HCT116 (cell line): ENCODE data around the gene DEFB112. TPM values are rescaled to one million over a fixed set of nuclear protein-coding genes. Genes with fewer than 3 reads are reported as not detected.

Source experiments
- ATAC-seq: fragments of 200-7000 bp; cut with Tn5 transposase; 2 replicates; pipeline ENCODE4 v1.9.1; 2020; ENCODE audit warnings: mild to moderate bottlenecking, moderate library complexity
- BruUV-seq: library from RNA; stranded (reverse); fragments of 400-500 nt; replicated peaks from 2 replicates; lab custom pipeline; 2021; lab: Mats Ljungman, UMichigan
- CTCF ChIA-PET: fragments of 300-600 bp; sonication (Branson Sonifier 250); formaldehyde crosslinking; loops from one replicate; lab custom pipeline; 2021; ENCODE audit warnings: antibody characterized with exemption; lab: Charles Lee
- POLR2A ChIA-PET: fragments of 300-600, 350-600 bp; sonication (Branson Sonifier 250); formaldehyde crosslinking; loops from one replicate; lab custom pipeline; 2021; ENCODE audit warnings: antibody characterized with exemption; lab: Charles Lee
- RAD21 ChIA-PET, 2 experiments: fragments of 300-600 bp; sonication (Branson Sonifier 250); formaldehyde crosslinking; loops; one replicate each; lab custom pipeline; 2023; ENCODE audit warnings: low total read pairs in 2 of 2; ENCODE audit not compliant: uncharacterized antibody in 2 of 2, unreplicated experiment in 2 of 2, low non-redundant PET in 1 of 2; lab: Charles Lee
- DNase-seq: peaks from one replicate; pipeline ENCODE4 v3.0.0-alpha.2; 2010; ENCODE audit warnings: low read depth, low spot score
- H2AFZ ChIP-seq: fragments of 200-600 bp; shearing (Covaris generic), sonication (generic); 2 replicates; pipeline ENCODE4 v1.6.1; 2017; ENCODE audit warnings: low read depth, mixed run types, mixed read lengths, antibody characterized with exemption, low read length; ENCODE audit not compliant: poor library complexity, severe bottlenecking
- H3K27ac ChIP-seq: 2 replicates; pipeline ENCODE4 v1.5.1; 2012; ENCODE audit warnings: low read depth, low read length
- H3K27me3 ChIP-seq: fragments of 200-600 bp; sonication (generic); 2 replicates; pipeline ENCODE4 v1.6.1; 2016; ENCODE audit warnings: mixed run types, low read length, mixed read lengths; ENCODE audit not compliant: insufficient read depth
- H3K36me3 ChIP-seq, 2 experiments: fragments of 200-500 bp in 1 of 2; fragments of 200-600 bp in 1 of 2; sonication (Bioruptor generic) in 1 of 2; sonication (generic) in 1 of 2; 2 replicates each; pipeline versions ENCODE4 v1.5.1 to v1.6.1; 2014 to 2016; ENCODE audit warnings: low read length in 2 of 2, inconsistent platforms in 1 of 2, mixed read lengths in 1 of 2, mixed run types in 1 of 2; ENCODE audit not compliant: insufficient read depth in 2 of 2, control insufficient read depth in 1 of 2
- H3K4me1 ChIP-seq, 2 experiments: fragments of 200-600 bp in 1 of 2; sonication (generic) in 1 of 2; 2 replicates each; pipeline versions ENCODE4 v1.5.1 to v1.6.1; 2012 to 2017; ENCODE audit warnings: low read length in 2 of 2, inconsistent platforms in 1 of 2, mild to moderate bottlenecking in 1 of 2, mixed read lengths in 1 of 2, mixed run types in 1 of 2, moderate library complexity in 1 of 2; ENCODE audit not compliant: insufficient read depth in 2 of 2, control insufficient read depth in 1 of 2
- H3K4me2 ChIP-seq: fragments of 200-600 bp; sonication (generic); 2 replicates; pipeline ENCODE4 v1.6.1; 2017; ENCODE audit warnings: mixed run types, low read length, mixed read lengths
- H3K4me3 ChIP-seq, 2 experiments: fragments of 200-600 bp in 1 of 2; sonication (generic) in 1 of 2; replicated peaks in 1 of 2; 2 replicates each; pipeline ENCODE4 v1.5.1; 2011 to 2016; ENCODE audit warnings: low read length in 2 of 2, control low read depth in 1 of 2, low read depth in 1 of 2, mild to moderate bottlenecking in 1 of 2, mixed read lengths in 1 of 2, mixed run types in 1 of 2
- H3K79me2 ChIP-seq: fragments of 200-600 bp; sonication (generic); 2 replicates; pipeline ENCODE4 v1.6.1; 2017; ENCODE audit warnings: mild to moderate bottlenecking, mixed run types, low read length, moderate library complexity, mixed read lengths; ENCODE audit not compliant: insufficient read depth
- H3K9ac ChIP-seq: fragments of 200-600 bp; sonication (generic); 2 replicates; pipeline ENCODE4 v1.6.1; 2016; ENCODE audit warnings: low read length, mixed read lengths
- H3K9me2 ChIP-seq: fragments of 200-600 bp; sonication (generic), shearing (Covaris generic); 2 replicates; pipeline ENCODE4 v1.6.1; 2017; ENCODE audit warnings: mixed run types, mild to moderate bottlenecking, moderate library complexity; ENCODE audit not compliant: insufficient read depth
- H3K9me3 ChIP-seq, 2 experiments: fragments of 200-500 bp in 1 of 2; fragments of 200-600 bp in 1 of 2; sonication (Bioruptor generic) in 1 of 2; sonication (generic) in 1 of 2; 2 replicates each; pipeline ENCODE4 v1.6.1; 2014 to 2017; ENCODE audit warnings: low read length in 2 of 2, mixed read lengths in 2 of 2, inconsistent platforms in 1 of 2, low read depth in 1 of 2, mild to moderate bottlenecking in 1 of 2, mixed run types in 1 of 2, moderate library complexity in 1 of 2; ENCODE audit not compliant: control insufficient read depth in 1 of 2, insufficient read depth in 1 of 2
- H4K20me1 ChIP-seq: fragments of 200-600 bp; sonication (generic), shearing (Covaris generic); 2 replicates; pipeline ENCODE4 v1.6.1; 2017; ENCODE audit warnings: mixed run types, mild to moderate bottlenecking, moderate library complexity; ENCODE audit not compliant: insufficient read depth
- CBX3 ChIP-seq: IDR thresholded peaks from 2 replicates; pipeline ENCODE4 v1.6.1; 2012; ENCODE audit warnings: low read depth
- EZH2 ChIP-seq: fragments of 200-600 bp; sonication (generic); IDR thresholded peaks from 2 replicates; pipeline ENCODE4 v1.6.1; 2017; ENCODE audit warnings: antibody characterized with exemption, mixed run types
- FOSL1 ChIP-seq: IDR thresholded peaks from 2 replicates; pipeline ENCODE4 v1.6.1; 2012; ENCODE audit warnings: low read depth
- SP1 ChIP-seq: IDR thresholded peaks from 2 replicates; pipeline ENCODE4 v1.6.1; 2012; ENCODE audit warnings: low read depth
- YY1 ChIP-seq: IDR thresholded peaks from 2 replicates; pipeline ENCODE4 v1.6.1; 2011; ENCODE audit warnings: low read length, low read depth, moderate library complexity, mild to moderate bottlenecking; ENCODE audit not compliant: insufficient replicate concordance; ENCODE audit errors: extremely low read depth
- intact Hi-C: fragments of 100-400 bp; cut with micrococcal nuclease; formaldehyde crosslinking; loops from 2 replicates; pipeline ENCODE4 v1.10.0; 2022
- total RNA-seq: library from RNA; stranded (reverse); gene quantifications from one replicate; pipeline ENCODE4 v1.2.1, GENCODE V29; 2021; ENCODE audit not compliant: unreplicated experiment
- TF ChIP-seq, protein P1 (sequence below): IDR thresholded peaks from 2 replicates; pipeline ENCODE4 v1.6.1; 2012; ENCODE audit warnings: low read depth
- TF ChIP-seq, protein P2 (sequence below): IDR thresholded peaks from 2 replicates; pipeline ENCODE4 v1.6.1; 2012
- TF ChIP-seq, protein P3 (sequence below): IDR thresholded peaks from 2 replicates; pipeline ENCODE4 v1.6.1; 2012

The DEFB112 gene
- total RNA-seq, 1 experiment from 2014 or later, result not detected

DNA sequence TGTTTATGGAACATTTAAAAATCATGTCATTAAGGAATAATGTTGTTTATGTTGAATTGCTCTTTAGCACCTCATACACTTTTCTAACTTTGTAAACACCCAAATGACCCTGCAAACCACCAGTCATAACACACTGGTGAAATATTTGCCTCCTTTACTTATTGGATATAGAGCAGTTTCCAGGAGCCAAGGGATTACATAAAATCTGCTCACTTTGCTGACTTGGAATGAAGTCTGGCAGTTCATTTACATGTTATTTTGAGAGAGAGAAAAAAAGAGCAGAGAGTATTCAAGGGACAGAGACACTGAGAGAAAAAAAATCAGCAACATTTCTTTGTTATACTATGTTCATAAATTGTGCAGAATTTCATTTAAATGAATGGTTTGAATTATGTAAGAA, 46.6 kb upstream of the DEFB112 start:
- BruUV-seq, result no TSS peak
- H3K9ac ChIP-seq, result no peak overlapping the region
- ATAC-seq, result no peak
- H3K36me3 ChIP-seq, result no peaks in the 10 kb centered on the region
- H2AFZ ChIP-seq, result no peak overlapping the region
- RAD21 ChIA-PET, result no interaction called here
- POLR2A ChIA-PET, result no interaction called here
- H3K27ac ChIP-seq, result no peak overlapping the region
- no peaks in the 10 kb centered on the region for H4K20me1 ChIP-seq
- no peak overlapping the region for H3K4me2 ChIP-seq
- no peak overlapping the region for H3K4me3 ChIP-seq
- DNase-seq, result no peak
- no peaks in the 10 kb centered on the region for H3K4me1 ChIP-seq
- CTCF ChIA-PET, result no interaction called here
- TF ChIP-seq CBX3 (no peak), YY1 (no peak)
- TF ChIP-seq, protein P1, sequence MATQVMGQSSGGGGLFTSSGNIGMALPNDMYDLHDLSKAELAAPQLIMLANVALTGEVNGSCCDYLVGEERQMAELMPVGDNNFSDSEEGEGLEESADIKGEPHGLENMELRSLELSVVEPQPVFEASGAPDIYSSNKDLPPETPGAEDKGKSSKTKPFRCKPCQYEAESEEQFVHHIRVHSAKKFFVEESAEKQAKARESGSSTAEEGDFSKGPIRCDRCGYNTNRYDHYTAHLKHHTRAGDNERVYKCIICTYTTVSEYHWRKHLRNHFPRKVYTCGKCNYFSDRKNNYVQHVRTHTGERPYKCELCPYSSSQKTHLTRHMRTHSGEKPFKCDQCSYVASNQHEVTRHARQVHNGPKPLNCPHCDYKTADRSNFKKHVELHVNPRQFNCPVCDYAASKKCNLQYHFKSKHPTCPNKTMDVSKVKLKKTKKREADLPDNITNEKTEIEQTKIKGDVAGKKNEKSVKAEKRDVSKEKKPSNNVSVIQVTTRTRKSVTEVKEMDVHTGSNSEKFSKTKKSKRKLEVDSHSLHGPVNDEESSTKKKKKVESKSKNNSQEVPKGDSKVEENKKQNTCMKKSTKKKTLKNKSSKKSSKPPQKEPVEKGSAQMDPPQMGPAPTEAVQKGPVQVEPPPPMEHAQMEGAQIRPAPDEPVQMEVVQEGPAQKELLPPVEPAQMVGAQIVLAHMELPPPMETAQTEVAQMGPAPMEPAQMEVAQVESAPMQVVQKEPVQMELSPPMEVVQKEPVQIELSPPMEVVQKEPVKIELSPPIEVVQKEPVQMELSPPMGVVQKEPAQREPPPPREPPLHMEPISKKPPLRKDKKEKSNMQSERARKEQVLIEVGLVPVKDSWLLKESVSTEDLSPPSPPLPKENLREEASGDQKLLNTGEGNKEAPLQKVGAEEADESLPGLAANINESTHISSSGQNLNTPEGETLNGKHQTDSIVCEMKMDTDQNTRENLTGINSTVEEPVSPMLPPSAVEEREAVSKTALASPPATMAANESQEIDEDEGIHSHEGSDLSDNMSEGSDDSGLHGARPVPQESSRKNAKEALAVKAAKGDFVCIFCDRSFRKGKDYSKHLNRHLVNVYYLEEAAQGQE, result no peak
- TF ChIP-seq, protein P2, sequence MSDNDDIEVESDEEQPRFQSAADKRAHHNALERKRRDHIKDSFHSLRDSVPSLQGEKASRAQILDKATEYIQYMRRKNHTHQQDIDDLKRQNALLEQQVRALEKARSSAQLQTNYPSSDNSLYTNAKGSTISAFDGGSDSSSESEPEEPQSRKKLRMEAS, result no peak
- TF ChIP-seq, protein P3, sequence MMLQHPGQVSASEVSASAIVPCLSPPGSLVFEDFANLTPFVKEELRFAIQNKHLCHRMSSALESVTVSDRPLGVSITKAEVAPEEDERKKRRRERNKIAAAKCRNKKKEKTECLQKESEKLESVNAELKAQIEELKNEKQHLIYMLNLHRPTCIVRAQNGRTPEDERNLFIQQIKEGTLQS, result no peak
- intact Hi-C loops, result no loop called here
- no peaks in the 10 kb centered on the region for H3K79me2 ChIP-seq
- H3K9me2 ChIP-seq, result no peaks in the 10 kb centered on the region
- H3K27me3 ChIP-seq, result no peaks in the 10 kb centered on the region
- no peaks in the 10 kb centered on the region for H3K9me3 ChIP-seq

DNA sequence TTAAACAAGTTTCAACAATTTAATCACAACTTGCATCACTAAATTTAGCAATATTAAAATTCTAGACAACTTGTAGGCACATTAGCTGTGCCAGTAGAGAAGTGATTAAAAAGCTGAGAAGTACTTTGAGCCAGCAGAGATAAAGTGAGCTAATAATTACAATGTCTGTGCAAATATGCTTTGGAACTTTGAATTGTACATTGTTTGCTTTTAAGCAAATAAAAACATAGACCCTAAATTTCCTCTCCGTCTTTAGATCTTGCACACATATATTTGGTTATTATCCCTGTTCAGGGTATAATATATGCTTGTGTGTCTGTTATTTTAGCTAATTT, 44.2 kb upstream of the DEFB112 start:
- DNase-seq (no peak), ATAC-seq (no peak)
- Histone ChIP-seq H3K36me3 (no peaks in the 10 kb centered on the region), H3K9me3 (no peaks in the 10 kb centered on the region), H3K27ac (no peak overlapping the region), H3K79me2 (no peaks in the 10 kb centered on the region), H3K4me2 (no peak overlapping the region), H3K9ac (no peak overlapping the region), H3K27me3 (no peaks in the 10 kb centered on the region), H3K4me1 (no peaks in the 10 kb centered on the region), H3K4me3 (no peak overlapping the region), H3K9me2 (no peaks in the 10 kb centered on the region), H2AFZ (no peak overlapping the region), H4K20me1 (no peaks in the 10 kb centered on the region)
- POLR2A ChIA-PET, result no interaction called here
- intact Hi-C loops, result no loop called here
- RAD21 ChIA-PET, result no interaction called here
- CTCF ChIA-PET, result no interaction called here
- TF ChIP-seq FOSL1 (no peak), CBX3 (no peak), SP1 (no peak), EZH2 (no peak), YY1 (no peak)
- BruUV-seq, result no TSS peak
